Neural progenitor cell (in vitro differentiated cells): ENCODE results near the gene SARM1. TPM values are rescaled to one million over a fixed set of nuclear protein-coding genes. Genes with fewer than 3 reads are reported as not detected.
"Not testable (repeated sequence)": the region's sequence is repeated elsewhere in the genome, so short reads cannot be mapped to it uniquely, and the experiment has no call there.

ENCODE experiments used
- DNase-seq: peaks from one replicate; pipeline ENCODE4 v3.0.0-alpha.2; 2016; ENCODE audit warnings: low spot score
- H2AFZ ChIP-seq: fragments of 200-600 bp; sonication (generic); replicated peaks from 2 replicates; pipeline ENCODE4 v1.6.1; 2016; ENCODE audit warnings: antibody characterized with exemption
- H3F3A ChIP-seq: fragments of 200-600 bp; sonication (generic); 2 replicates; pipeline ENCODE4 v1.6.1; 2016; ENCODE audit warnings: antibody characterized with exemption, low read depth
- H3K27ac ChIP-seq: fragments of 200-600 bp; sonication (generic); 2 replicates; pipeline ENCODE4 v1.5.1; 2016; ENCODE audit warnings: mild to moderate bottlenecking
- H3K27me3 ChIP-seq: fragments of 200-600 bp; sonication (generic); 2 replicates; pipeline ENCODE4 v1.6.1; 2016; ENCODE audit warnings: mild to moderate bottlenecking, moderate library complexity
- H3K36me3 ChIP-seq: fragments of 200-600 bp; sonication (generic); 2 replicates; pipeline ENCODE4 v1.5.1; 2016
- H3K4me1 ChIP-seq: fragments of 200-600 bp; sonication (generic); 2 replicates; pipeline ENCODE4 v1.6.1; 2016; ENCODE audit warnings: mixed run types
- H3K4me2 ChIP-seq: fragments of 200-600 bp; sonication (generic); 2 replicates; pipeline ENCODE4 v1.6.1; 2016
- H3K4me3 ChIP-seq: fragments of 200-600 bp; sonication (generic); 2 replicates; pipeline ENCODE4 v1.5.1; 2016
- H3K79me2 ChIP-seq: fragments of 200-600 bp; sonication (generic); 2 replicates; pipeline ENCODE4 v1.6.1; 2016; ENCODE audit warnings: low read depth
- H3K9ac ChIP-seq: fragments of 200-600 bp; sonication (generic); 2 replicates; pipeline ENCODE4 v1.6.1; 2016
- H3K9me3 ChIP-seq: fragments of 200-600 bp; sonication (generic); 2 replicates; pipeline ENCODE4 v1.5.1; 2016; ENCODE audit warnings: low read depth
- H4K20me1 ChIP-seq: fragments of 200-600 bp; sonication (generic); 2 replicates; pipeline ENCODE4 v1.6.1; 2016; ENCODE audit warnings: low read depth
- H3K27ac Mint-ChIP-seq: 3 replicates; pipeline ENCODE4 v1.8.0; 2021; ENCODE audit warnings: mixed read lengths
- H3K27me3 Mint-ChIP-seq: 2 replicates; pipeline ENCODE4 v1.8.0; 2022; ENCODE audit warnings: low read depth, mild to moderate bottlenecking, inconsistent platforms, moderate library complexity, mixed read lengths; ENCODE audit not compliant: insufficient read depth
- H3K36me3 Mint-ChIP-seq: 3 replicates; pipeline ENCODE4 v1.8.0; 2021; ENCODE audit warnings: mixed read lengths
- H3K4me1 Mint-ChIP-seq: 3 replicates; pipeline ENCODE4 v1.8.0; 2021; ENCODE audit warnings: mixed read lengths
- H3K4me3 Mint-ChIP-seq: 3 replicates; pipeline ENCODE4 v1.8.0; 2021; ENCODE audit warnings: mild to moderate bottlenecking, moderate library complexity, mixed read lengths
- H3K9me3 Mint-ChIP-seq: 3 replicates; pipeline ENCODE4 v1.8.0; 2020; ENCODE audit warnings: mixed read lengths
- CTCF ChIP-seq: fragments of 200-600 bp; sonication (generic); IDR thresholded peaks from 2 replicates; pipeline ENCODE4 v1.5.1; 2017; ENCODE audit warnings: antibody characterized with exemption, mild to moderate bottlenecking
- EZH2 ChIP-seq: fragments of 200-600 bp; sonication (generic); IDR thresholded peaks from 2 replicates; pipeline ENCODE4 v1.6.1; 2017; ENCODE audit warnings: antibody characterized with exemption, mild to moderate bottlenecking, moderate library complexity
- EZH2phosphoT487 ChIP-seq: fragments of 200-600 bp; sonication (generic); IDR thresholded peaks from 2 replicates; pipeline ENCODE4 v1.6.1; 2017; ENCODE audit warnings: antibody characterized with exemption
- total RNA-seq: library from RNA; depleted of rRNA; stranded (reverse); fragments of >200 nt; gene quantifications from 2 replicates; pipeline ENCODE4 v1.2.3, GENCODE V29; 2015; ENCODE audit warnings: low replicate concordance

SARM1 gene
- total RNA-seq, 1 donor from 2014 or later: 3.1 TPM

DNA sequence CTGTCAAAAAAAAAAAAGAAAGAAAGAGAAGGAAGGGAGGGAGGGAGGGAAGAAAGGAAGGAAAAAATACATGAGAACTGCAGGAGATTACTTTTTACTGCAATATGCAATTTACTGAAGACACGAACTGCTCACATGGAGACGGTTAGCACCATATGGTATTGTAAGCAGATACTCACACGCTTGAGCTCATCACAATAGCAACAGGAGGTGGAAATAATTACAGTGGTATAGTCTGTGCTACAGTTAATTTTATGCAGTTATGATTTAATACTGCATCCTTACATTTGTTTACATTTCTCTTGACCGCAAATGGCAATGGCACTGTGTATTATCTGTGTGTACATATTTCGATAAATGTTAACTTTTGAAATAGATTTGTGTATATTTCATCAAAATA lies 55.9 kb downstream of the SARM1 start:
- Histone ChIP-seq H3K27ac (no peak overlapping the region), H4K20me1 (no peaks in the 10 kb centered on the region), H2AFZ (no peak overlapping the region), H3F3A (no peaks in the 10 kb centered on the region), H3K36me3 (no peaks in the 10 kb centered on the region), H3K4me3 (no peak overlapping the region), H3K4me2 (no peak overlapping the region), H3K9ac (no peak overlapping the region), H3K9me3 (no peaks in the 10 kb centered on the region), H3K4me1 (no peaks in the 10 kb centered on the region), H3K79me2 (no peaks in the 10 kb centered on the region), H3K27me3 (peaks cover 7% of the 10 kb centered on the region)
- Mint-ChIP-seq H3K36me3 (no peaks in the 10 kb centered on the region), H3K27me3 (no peaks in the 10 kb centered on the region), H3K4me3 (no peak overlapping the region), H3K9me3 (no peaks in the 10 kb centered on the region), H3K27ac (no peak overlapping the region), H3K4me1 (peaks cover 10% of the 10 kb centered on the region)
- TF ChIP-seq EZH2phosphoT487 (no peak), EZH2 (no peak), CTCF (no peak)
- DNase-seq: no peak

- not testable (repeated sequence) for DNase-seq, H3K9ac ChIP-seq, H3K36me3 Mint-ChIP-seq, H3K4me2 ChIP-seq, H3K27ac Mint-ChIP-seq, H3K27ac ChIP-seq, H2AFZ ChIP-seq, H4K20me1 ChIP-seq, H3F3A ChIP-seq, H3K4me3 ChIP-seq, H3K4me1 Mint-ChIP-seq, H3K9me3 Mint-ChIP-seq, H3K36me3 ChIP-seq, H3K4me3 Mint-ChIP-seq, H3K79me2 ChIP-seq, H3K4me1 ChIP-seq, H3K9me3 ChIP-seq, H3K27me3 Mint-ChIP-seq
- peaks cover 11% of the 10 kb centered on the region for H3K27me3 ChIP-seq
Observed at GRCh38 chr17:28427982-28428381, 56.5 kb downstream of the SARM1 start.

DNA sequence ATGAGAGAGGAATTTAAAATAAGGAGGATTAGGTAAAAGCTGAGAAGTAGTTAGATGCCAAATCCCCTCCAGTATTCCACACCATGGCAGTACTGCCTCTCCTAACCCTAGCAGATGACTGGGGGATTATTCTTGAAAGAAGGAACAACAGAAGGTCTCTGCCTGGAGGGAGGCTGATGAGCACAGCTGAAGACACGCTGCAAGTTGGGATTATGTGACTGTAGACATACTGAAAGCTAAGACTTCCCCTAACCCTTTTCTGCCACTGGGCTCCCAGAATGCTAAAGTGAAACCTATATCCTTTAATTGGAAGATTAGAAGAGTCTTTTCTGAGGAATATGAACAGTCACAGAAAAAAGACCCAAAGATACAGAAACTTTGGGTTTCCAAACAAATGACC lies 62.2 kb downstream of the SARM1 start:
- Histone ChIP-seq H4K20me1 (no peaks in the 10 kb centered on the region), H2AFZ (no peak overlapping the region), H3K36me3 (no peaks in the 10 kb centered on the region), H3K9ac (no peak overlapping the region), H3K4me1 (no peaks in the 10 kb centered on the region), H3K9me3 (no peaks in the 10 kb centered on the region), H3K27me3 (peaks cover 20% of the 10 kb centered on the region), H3F3A (no peaks in the 10 kb centered on the region), H3K4me3 (no peak overlapping the region), H3K79me2 (no peaks in the 10 kb centered on the region), H3K4me2 (no peak overlapping the region), H3K27ac (no peak overlapping the region)
- H3K4me3 Mint-ChIP-seq: no peak overlapping the region
- H3K27me3 Mint-ChIP-seq: no peaks in the 10 kb centered on the region
- no peak for DNase-seq
- H3K36me3 Mint-ChIP-seq: no peaks in the 10 kb centered on the region
- TF ChIP-seq CTCF (no peak), EZH2phosphoT487 (no peak), EZH2 (no peak)
- no peaks in the 10 kb centered on the region for H3K9me3 Mint-ChIP-seq
- H3K4me1 Mint-ChIP-seq: no peaks in the 10 kb centered on the region
- H3K27ac Mint-ChIP-seq: no peak overlapping the region

- H3K36me3 Mint-ChIP-seq, H3K36me3 ChIP-seq, DNase-seq, H3F3A ChIP-seq, H3K27ac ChIP-seq, H3K9me3 Mint-ChIP-seq, H3K9ac ChIP-seq, H3K4me3 Mint-ChIP-seq, H3K4me3 ChIP-seq, H4K20me1 ChIP-seq, H3K4me1 Mint-ChIP-seq, H3K4me1 ChIP-seq, H3K79me2 ChIP-seq, H3K27me3 Mint-ChIP-seq, H2AFZ ChIP-seq, H3K9me3 ChIP-seq, H3K27ac Mint-ChIP-seq, H3K4me2 ChIP-seq: not testable (repeated sequence)
- H3K27me3 ChIP-seq: peaks cover 20% of the 10 kb centered on the region
Observed at GRCh38 chr17:28434326-28434725, 62.8 kb downstream of the SARM1 start.
